ENCODE data around the gene TRIM3. TPM values are rescaled to one million over a fixed set of nuclear protein-coding genes. Genes with fewer than 3 reads are reported as not detected.
"Not testable (repeated sequence)": the region's sequence is repeated elsewhere in the genome, so short reads cannot be mapped to it uniquely, and the experiment has no call there.

The TRIM3 gene
- total RNA-seq (10 to 100 TPM in 4 of 9 donors, 1 to 10 TPM in 5; 6.6 to 20.6 (median 9.8) TPM), polyA plus RNA-seq (10 to 100 TPM in 2 of 3 donors, 1 to 10 TPM in 1; 6.7 to 23.8 (median 16.8) TPM)
- long read RNA-seq, donor 1, partial matches to known transcripts: 0 of 1 reads
- long read RNA-seq, donor 1, other reads (novel, unspliced or antisense): 0 of 1 reads
- long read RNA-seq, donor 2: 0 reads
- long read RNA-seq, donor 3, partial matches to known transcripts: 84 of 84 reads
- long read RNA-seq, donor 3, other reads (novel, unspliced or antisense): 0 of 84 reads
- long read RNA-seq, donor 4, partial matches to known transcripts: 0 of 2 reads
- long read RNA-seq, donor 4, other reads (novel, unspliced or antisense): 1 of 2 reads
- long read RNA-seq, donor 5, transcript TRIM3-201 (12 exons, 2,879 nt): major isoform, 17 of 30 reads
- long read RNA-seq, donor 5, partial matches to known transcripts: 1 of 30 reads
- long read RNA-seq, donor 5, other reads (novel, unspliced or antisense): 10 of 30 reads
- long read RNA-seq, donor 6, partial matches to known transcripts: 0 of 5 reads
- long read RNA-seq, donor 6, other reads (novel, unspliced or antisense): 3 of 5 reads
- long read RNA-seq, donor 7: 0 reads
- long read RNA-seq, donor 8, partial matches to known transcripts: 0 of 1 reads
- long read RNA-seq, donor 8, other reads (novel, unspliced or antisense): 0 of 1 reads
- long read RNA-seq, donor 9: 0 reads
- long read RNA-seq, donor 10: 0 reads

DNA sequence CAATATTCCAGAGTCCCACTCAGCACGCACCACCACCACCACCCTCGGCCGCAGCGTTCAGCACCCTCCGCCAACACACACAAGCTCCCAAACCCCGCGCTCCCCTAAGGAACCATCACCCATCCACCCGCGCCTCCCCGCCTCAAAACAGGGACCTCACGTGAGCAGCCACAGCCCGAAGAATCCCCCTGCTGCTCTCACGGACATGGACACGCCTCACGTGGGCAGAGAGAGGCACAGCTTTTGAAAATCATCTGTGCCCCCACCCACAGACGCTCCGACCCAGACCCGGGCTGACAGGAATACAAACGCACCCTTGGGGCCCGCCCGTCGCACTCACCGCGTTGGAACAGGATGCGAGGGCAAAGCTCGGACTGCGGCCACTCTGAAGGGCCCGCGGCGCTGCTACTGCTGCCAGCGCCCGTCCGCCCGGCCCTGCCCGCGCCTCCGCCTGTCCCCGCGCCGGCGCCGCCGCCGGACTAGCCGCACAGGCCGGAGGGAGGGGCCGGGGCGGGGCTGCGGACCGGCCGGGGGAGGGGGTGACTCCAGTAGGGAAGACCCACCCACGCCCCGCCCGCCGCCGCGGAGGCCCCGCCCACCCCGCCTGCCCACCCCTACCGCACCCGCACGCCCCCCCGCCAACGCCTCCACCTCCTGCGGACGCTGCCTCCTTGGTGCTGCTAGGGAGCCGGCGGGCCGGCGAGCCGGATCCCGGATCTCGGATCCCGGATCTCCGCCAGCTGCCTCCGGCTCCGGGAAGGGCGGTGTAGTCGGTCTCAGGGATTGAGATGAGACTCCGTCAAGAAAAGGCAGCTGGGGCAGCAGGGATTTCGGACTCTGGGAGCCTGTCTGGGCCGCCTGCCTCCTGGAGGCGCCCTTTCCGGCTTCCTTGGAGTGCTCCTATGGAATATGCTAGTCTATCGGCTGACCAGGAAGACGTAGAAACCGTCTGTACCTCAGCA, at the start of gene TRIM3:
TSS of gene TRIM3 (minus strand) at position 491 of the 962 bp plus-strand sequence. CDS start 8,246 bp downstream, outside the sequence.
- Histone ChIP-seq H3K27ac (peak within 1 kb of the TSS; percentile 84 to 97 (median 95)), H3K27me3 (no peaks in the 10 kb centered on the region), H3K4me3 (peak within 1 kb of the TSS in 2 of 4 donors; percentile 75 to 92), H3K36me3 (replicated peaks in 1 of 2) (peaks cover 0 to 22% of the 10 kb centered on the region in 2 donors), H3K9me3 (replicated peaks in 1 of 3) (no peaks in the 10 kb centered on the region), H3K4me1 (replicated peaks in 1 of 2) (peaks cover 5 to 15% of the 10 kb centered on the region in 2 donors)
- 0 to 10% (median 1%) methylated on average over 4 to 87 of the region's 87 CpGs for WGBS, 4 donors
- TF ChIP-seq, protein P1, sequence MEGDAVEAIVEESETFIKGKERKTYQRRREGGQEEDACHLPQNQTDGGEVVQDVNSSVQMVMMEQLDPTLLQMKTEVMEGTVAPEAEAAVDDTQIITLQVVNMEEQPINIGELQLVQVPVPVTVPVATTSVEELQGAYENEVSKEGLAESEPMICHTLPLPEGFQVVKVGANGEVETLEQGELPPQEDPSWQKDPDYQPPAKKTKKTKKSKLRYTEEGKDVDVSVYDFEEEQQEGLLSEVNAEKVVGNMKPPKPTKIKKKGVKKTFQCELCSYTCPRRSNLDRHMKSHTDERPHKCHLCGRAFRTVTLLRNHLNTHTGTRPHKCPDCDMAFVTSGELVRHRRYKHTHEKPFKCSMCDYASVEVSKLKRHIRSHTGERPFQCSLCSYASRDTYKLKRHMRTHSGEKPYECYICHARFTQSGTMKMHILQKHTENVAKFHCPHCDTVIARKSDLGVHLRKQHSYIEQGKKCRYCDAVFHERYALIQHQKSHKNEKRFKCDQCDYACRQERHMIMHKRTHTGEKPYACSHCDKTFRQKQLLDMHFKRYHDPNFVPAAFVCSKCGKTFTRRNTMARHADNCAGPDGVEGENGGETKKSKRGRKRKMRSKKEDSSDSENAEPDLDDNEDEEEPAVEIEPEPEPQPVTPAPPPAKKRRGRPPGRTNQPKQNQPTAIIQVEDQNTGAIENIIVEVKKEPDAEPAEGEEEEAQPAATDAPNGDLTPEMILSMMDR (IDR thresholded peaks at IDR 0.05): no peak
- TF ChIP-seq POLR2A (IDR thresholded peaks at IDR 0.05): peak; percentile 68 to 86
- peak; percentile 95 to 97 (median 95) for DNase-seq
- intact Hi-C loops (cut with DNase I): no loop called here

DNA sequence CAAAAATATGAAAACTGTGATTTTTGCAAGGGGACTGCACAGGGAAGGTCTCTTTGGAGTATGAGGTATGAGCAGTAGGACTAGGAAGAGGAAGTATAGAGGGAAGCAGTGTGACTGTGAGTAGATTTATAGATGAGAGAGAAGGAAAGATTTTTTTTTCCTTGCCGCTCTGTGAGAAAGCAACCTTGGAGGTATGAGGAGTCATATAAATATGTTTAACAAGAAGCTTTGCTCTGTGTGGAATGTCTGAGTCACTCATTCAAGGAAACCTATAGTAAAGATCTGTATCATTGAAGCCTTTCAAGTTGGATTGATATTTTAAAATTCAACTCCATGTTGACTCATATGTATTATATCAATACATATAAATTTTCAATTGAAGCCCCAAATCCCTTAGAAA, 49.5 kb upstream of the TRIM3 start:
- WGBS, 4 donors: 0 to 39% (median 13%) methylated on average over 1 of the region's 1 CpG
- Histone ChIP-seq H3K27ac (no peak overlapping the region), H3K9me3 (replicated peaks in 1 of 3) (no peaks in the 10 kb centered on the region)

DNA sequence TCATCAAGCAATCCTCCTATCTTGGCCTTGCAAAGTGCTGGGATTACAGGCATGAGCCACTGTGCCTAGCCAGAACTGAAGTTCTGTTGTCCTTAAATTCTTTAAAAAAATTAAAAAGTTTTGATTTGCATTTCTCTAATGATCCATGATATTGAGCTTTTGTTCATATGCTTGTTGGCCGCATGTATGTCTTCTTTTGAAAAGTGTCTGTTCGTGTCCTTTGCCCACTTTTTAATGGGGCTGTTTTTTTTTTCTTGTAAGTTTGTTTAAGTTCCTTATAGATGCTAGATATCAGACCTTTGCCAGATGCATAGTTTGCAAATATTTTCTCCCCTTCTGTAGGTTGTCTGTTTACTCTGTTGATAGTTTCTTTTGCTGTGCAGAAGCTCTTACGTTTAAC, 48.2 kb upstream of the TRIM3 start:
- not testable (repeated sequence) for H3K4me3 ChIP-seq; H3K36me3 ChIP-seq (replicated peaks in 1 of 2)
- 96 to 98% (median 97%) methylated on average over 3 of the region's 3 CpGs for WGBS, 4 donors

More for the DNA sequence above, 49.5 kb upstream of the TRIM3 start:
- no peak for TF ChIP-seq POLR2A (IDR thresholded peaks at IDR 0.05)
- TF ChIP-seq, protein P1 (IDR thresholded peaks at IDR 0.05): no peak
- Histone ChIP-seq H3K27me3 (no peaks in the 10 kb centered on the region), H3K4me1 (replicated peaks in 1 of 2) (no peaks in the 10 kb centered on the region), H3K36me3 (replicated peaks in 1 of 2) (no peaks in the 10 kb centered on the region), H3K4me3 (no peak overlapping the region)
- intact Hi-C loops (cut with DNase I): no loop called here
- no peak for DNase-seq

DNA sequence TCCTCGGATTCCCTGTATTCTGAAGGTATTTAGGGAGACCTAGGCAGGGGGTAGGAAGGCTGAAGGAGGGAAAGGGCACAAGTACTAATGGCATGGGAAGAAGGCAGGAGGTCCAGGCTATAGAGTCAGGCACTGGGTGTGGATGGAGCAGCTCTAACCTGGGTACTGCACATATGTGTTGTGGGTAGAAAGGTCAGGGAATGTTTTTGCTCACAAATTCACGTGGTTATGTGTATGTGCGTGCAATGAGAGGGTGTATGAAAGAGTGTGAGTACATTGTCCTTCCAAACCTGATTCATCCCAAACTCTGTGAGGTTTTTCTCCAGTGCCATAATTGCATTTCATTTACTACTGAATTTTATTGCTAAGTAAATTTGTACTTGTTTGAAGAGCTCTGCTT, 46.5 kb upstream of the TRIM3 start:
- Histone ChIP-seq H3K4me3 (no peak overlapping the region), H3K27me3 (no peaks in the 10 kb centered on the region), H3K36me3 (replicated peaks in 1 of 2) (no peaks in the 10 kb centered on the region), H3K4me1 (replicated peaks in 1 of 2) (no peaks in the 10 kb centered on the region), H3K27ac (no peak overlapping the region), H3K9me3 (replicated peaks in 1 of 3) (no peaks in the 10 kb centered on the region)
- 81 to 89% (median 84%) methylated on average over 3 of the region's 3 CpGs for WGBS, 4 donors
- no peak for TF ChIP-seq POLR2A (IDR thresholded peaks at IDR 0.05)
- TF ChIP-seq, protein P1 (IDR thresholded peaks at IDR 0.05): no peak
- intact Hi-C loops (cut with DNase I): no loop called here
- no peak for DNase-seq

More for the DNA sequence above, 48.2 kb upstream of the TRIM3 start:
- intact Hi-C loops (cut with DNase I); DNase-seq; H3K27me3 ChIP-seq; H3K27ac ChIP-seq; H3K9me3 ChIP-seq (replicated peaks in 1 of 3); H3K4me1 ChIP-seq (replicated peaks in 1 of 2): not testable (repeated sequence)

Measured in adrenal gland (tissue), 19 donors.